B cell (primary cell): ENCODE results near the gene SMG9. TPM values are rescaled to one million over a fixed set of nuclear protein-coding genes. Genes with fewer than 3 reads are reported as not detected.
A peak's percentile ranks its signal among the peaks of the same experiment; 100 is the strongest.

Source experiments
- ATAC-seq: fragments of 200-7000 bp; cut with Tn5 transposase; one replicate; pipeline ENCODE4 v1.10.0; 2021; ENCODE audit warnings: low read depth, mild to moderate bottlenecking, moderate number of reproducible peaks, moderate library complexity
- CTCF ChIA-PET: fragments of 350-600 bp; sonication (Branson Sonifier 250); formaldehyde crosslinking; loops from one replicate; lab custom pipeline; 2021; ENCODE audit warnings: antibody characterized with exemption, inconsistent platforms; lab: Charles Lee
- POLR2A ChIA-PET: fragments of 350-600 bp; sonication (Branson Sonifier 250); formaldehyde crosslinking; loops from one replicate; lab custom pipeline; 2021; ENCODE audit warnings: antibody characterized with exemption; lab: Charles Lee
- DNase-seq: peaks from one replicate; pipeline ENCODE4 v3.0.0; 2013
- H2AFZ ChIP-seq: 2 replicates; pipeline ENCODE4 v1.6.1; 2012; ENCODE audit warnings: mild to moderate bottlenecking, low read depth, low read length; ENCODE audit not compliant: insufficient read depth, poor library complexity, severe bottlenecking
- H3K27ac ChIP-seq, 2 donors: 1 replicate in 1 of 2; 2 replicates in 1 of 2; pipeline ENCODE4 v1.5.1; 2012 to 2013; ENCODE audit warnings: low read length in 2 of 2, mild to moderate bottlenecking in 2 of 2, moderate library complexity in 1 of 2
- H3K27me3 ChIP-seq, 4 experiments: fragments of 200-600 bp in 1 of 4; sonication (generic) in 1 of 4; replicated peaks in 1 of 4; 1 replicate in 2 of 4; 2 replicates in 2 of 4; pipeline versions ENCODE4 v1.6.1 to v1.7.0; 2013 to 2016; ENCODE audit warnings: low read length in 3 of 4, mild to moderate bottlenecking in 2 of 4, mixed read lengths in 1 of 4, moderate library complexity in 1 of 4; ENCODE audit not compliant: insufficient read depth in 4 of 4, control insufficient read depth in 3 of 4; ENCODE audit errors: control extremely low read depth in 1 of 4
- H3K36me3 ChIP-seq, 2 experiments: replicated peaks in 1 of 2; 1 replicate in 1 of 2; 2 replicates in 1 of 2; pipeline versions ENCODE4 v1.6.1 to v1.7.1; 2013; ENCODE audit warnings: low read length in 1 of 2; ENCODE audit not compliant: insufficient read depth in 2 of 2, control insufficient read depth in 1 of 2; ENCODE audit errors: control extremely low read depth in 1 of 2, extremely low read depth in 1 of 2
- H3K4me1 ChIP-seq, 2 donors: fragments of 200-600 bp in 1 of 2; sonication (generic) in 1 of 2; 1 replicate in 1 of 2; 2 replicates in 1 of 2; pipeline versions ENCODE4 v1.5.1 to v1.6.1; 2013 to 2017; ENCODE audit warnings: low read length in 2 of 2; ENCODE audit not compliant: control insufficient read depth in 2 of 2, insufficient read depth in 2 of 2
- H3K4me2 ChIP-seq: replicated peaks from 2 replicates; pipeline ENCODE3; 2012; ENCODE audit warnings: mild to moderate bottlenecking, low read depth, low read length; ENCODE audit not compliant: poor library complexity, severe bottlenecking
- H3K4me3 ChIP-seq, 5 experiments: fragments of 200-600 bp in 1 of 5; sonication (generic) in 1 of 5; 1 replicate in 3 of 5; 2 replicates in 2 of 5; pipeline versions ENCODE4 v1.5.1 to v1.7.0; 2011 to 2016; ENCODE audit warnings: low read length in 4 of 5, mild to moderate bottlenecking in 4 of 5, low read depth in 2 of 5, control low read depth in 1 of 5, moderate library complexity in 1 of 5; ENCODE audit not compliant: insufficient read depth in 1 of 5; ENCODE audit errors: control extremely low read depth in 1 of 5, extremely low read depth in 1 of 5
- H3K79me2 ChIP-seq: fragments of 200-600 bp; sonication (generic); one replicate; pipeline ENCODE4 v1.6.0; 2016; ENCODE audit warnings: low read length; ENCODE audit not compliant: control insufficient read depth, insufficient read depth
- H3K9ac ChIP-seq: fragments of 200-600 bp; sonication (generic); 2 replicates; pipeline ENCODE4 v1.6.1; 2017; ENCODE audit warnings: mild to moderate bottlenecking, low read length, moderate library complexity
- H3K9me3 ChIP-seq, 3 donors: one replicate each; pipeline versions ENCODE4 v1.6.1 to v1.7.1; 2013; ENCODE audit warnings: low read length in 2 of 3; ENCODE audit not compliant: control insufficient read depth in 2 of 3, insufficient read depth in 1 of 3; ENCODE audit errors: control extremely low read depth in 1 of 3
- H4K20me1 ChIP-seq: 2 replicates; pipeline ENCODE4 v1.6.0; 2012; ENCODE audit warnings: mild to moderate bottlenecking, low read length; ENCODE audit not compliant: insufficient read depth, control insufficient read depth, poor library complexity, severe bottlenecking
- H3K27ac Mint-ChIP-seq: one replicate; pipeline ENCODE4 v1.8.0; 2021; ENCODE audit warnings: mixed read lengths
- H3K27me3 Mint-ChIP-seq: one replicate; pipeline ENCODE4 v1.8.0; 2021; ENCODE audit warnings: mixed read lengths
- H3K4me1 Mint-ChIP-seq: one replicate; pipeline ENCODE4 v1.8.0; 2021; ENCODE audit warnings: mixed read lengths
- H3K4me3 Mint-ChIP-seq: one replicate; pipeline ENCODE4 v1.8.0; 2021; ENCODE audit warnings: mixed read lengths
- H3K9me3 Mint-ChIP-seq: one replicate; pipeline ENCODE4 v1.8.0; 2022; ENCODE audit warnings: mixed read lengths; ENCODE audit not compliant: insufficient read depth
- EZH2 ChIP-seq: IDR thresholded peaks from 2 replicates; pipeline ENCODE4 v1.6.1; 2012; ENCODE audit warnings: borderline replicate concordance, low read depth, mild to moderate bottlenecking, moderate library complexity, low read length; ENCODE audit not compliant: insufficient read depth, poor library complexity, severe bottlenecking
- whole genome bisulfite sequencing: methylation state at CpG from one replicate; pipeline ENCODE4 v1.1.5; 2013; ENCODE audit warnings: missing lambda C conversion rate; ENCODE audit not compliant: insufficient coverage; 5-methylcytosine and 5-hydroxymethylcytosine counted together
- intact Hi-C: fragments of 100-400 bp; cut with micrococcal nuclease; formaldehyde crosslinking; loops from one replicate; pipeline ENCODE4 v1.10.0; 2022
- polyA plus RNA-seq: library from polyadenylated mRNA; depleted of rRNA; stranded (reverse); fragments of >200 nt; gene quantifications from 2 replicates; pipeline ENCODE4 v1.2.3, GENCODE V29; 2012
- total RNA-seq, 2 donors: library from RNA; stranded (reverse); fragments of 120-200 nt in 1 of 2; gene quantifications; 1 replicate in 1 of 2; 2 replicates in 1 of 2; pipeline versions ENCODE4 v1.2.3 to v1.2.4, GENCODE V29; 2013 to 2022
- TF ChIP-seq, protein P1 (sequence below): fragments of 200-600 bp; IDR thresholded peaks from one replicate; pipeline ENCODE4 v1.8.0; 2022; ENCODE audit warnings: antibody characterized with exemption, mild to moderate bottlenecking

The SMG9 gene
- total and polyA plus RNA-seq, 2 donors (not counting 1 experiment from before 2014, with no cell fraction given), result 33.9 to 87.5 TPM

DNA sequence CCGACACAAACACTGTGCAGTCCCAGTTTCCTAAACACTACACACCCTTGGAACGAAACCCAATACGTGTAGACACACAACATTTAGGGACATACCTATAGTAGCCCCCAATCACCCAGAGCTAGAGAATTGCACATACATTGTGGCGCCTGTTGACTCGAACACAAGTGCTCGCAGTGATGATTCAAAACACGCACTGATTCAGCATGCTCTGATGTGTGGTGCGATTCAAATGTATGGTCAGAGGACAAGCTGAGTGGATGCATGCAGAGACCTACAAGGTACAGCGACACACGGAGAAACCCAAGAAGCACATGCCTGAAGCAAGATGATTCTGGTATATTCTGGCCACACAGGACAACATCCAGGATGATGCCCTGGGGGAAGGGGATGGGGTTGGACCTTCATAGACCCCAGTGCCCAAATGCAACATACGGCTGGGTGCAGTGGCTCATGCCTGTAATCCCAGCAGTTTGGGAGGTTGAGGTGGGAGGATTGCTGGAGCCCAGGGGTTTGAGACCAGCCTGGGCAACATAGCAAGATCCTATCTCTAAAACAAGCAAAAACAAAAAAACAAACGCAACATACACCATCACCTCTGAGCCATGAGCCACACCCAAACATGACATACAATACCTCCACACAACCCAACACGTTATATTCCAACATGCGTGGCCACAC is 27.0 kb upstream of the SMG9 start:
- Mint-ChIP-seq H3K9me3 (no peaks in the 10 kb centered on the region), H3K27me3 (no peaks in the 10 kb centered on the region), H3K4me3 (peak overlapping the region; percentile 93), H3K27ac (peak overlapping the region; percentile 99), H3K4me1 (peaks cover 81% of the 10 kb centered on the region)
- ChIA-PET POLR2A (interaction anchor here (1.7 to 9.3 kb wide), 3 partner anchors 15 to 29 kb away, joined by 11 to 89 read pairs (median 75); partner anchors contain the start of gene SMG9), CTCF (interaction anchor here (0.5 to 11.3 kb wide), 5 partner anchors 18 to 37 kb away, joined by 3 to 237 read pairs (median 4); partner anchors contain the start of gene SMG9)
- H3K4me2 ChIP-seq, result peak overlapping the region; percentile 85
- H3K4me3 ChIP-seq, result peak overlapping the region in 4 of 5 experiments; percentile 65 to 74 (median 66)
- WGBS, result 79% methylated on average over 13 of the region's 14 CpGs
- H3K27me3 ChIP-seq, result no peaks in the 10 kb centered on the region
- no peak for TF ChIP-seq EZH2
- TF ChIP-seq, protein P1, sequence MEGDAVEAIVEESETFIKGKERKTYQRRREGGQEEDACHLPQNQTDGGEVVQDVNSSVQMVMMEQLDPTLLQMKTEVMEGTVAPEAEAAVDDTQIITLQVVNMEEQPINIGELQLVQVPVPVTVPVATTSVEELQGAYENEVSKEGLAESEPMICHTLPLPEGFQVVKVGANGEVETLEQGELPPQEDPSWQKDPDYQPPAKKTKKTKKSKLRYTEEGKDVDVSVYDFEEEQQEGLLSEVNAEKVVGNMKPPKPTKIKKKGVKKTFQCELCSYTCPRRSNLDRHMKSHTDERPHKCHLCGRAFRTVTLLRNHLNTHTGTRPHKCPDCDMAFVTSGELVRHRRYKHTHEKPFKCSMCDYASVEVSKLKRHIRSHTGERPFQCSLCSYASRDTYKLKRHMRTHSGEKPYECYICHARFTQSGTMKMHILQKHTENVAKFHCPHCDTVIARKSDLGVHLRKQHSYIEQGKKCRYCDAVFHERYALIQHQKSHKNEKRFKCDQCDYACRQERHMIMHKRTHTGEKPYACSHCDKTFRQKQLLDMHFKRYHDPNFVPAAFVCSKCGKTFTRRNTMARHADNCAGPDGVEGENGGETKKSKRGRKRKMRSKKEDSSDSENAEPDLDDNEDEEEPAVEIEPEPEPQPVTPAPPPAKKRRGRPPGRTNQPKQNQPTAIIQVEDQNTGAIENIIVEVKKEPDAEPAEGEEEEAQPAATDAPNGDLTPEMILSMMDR, result no peak
- intact Hi-C loops, result loop anchor here (1.0 to 10.0 kb wide), 3 partner anchors 16 to 337 kb away; partner anchors contain the start of genes PINLYP and XRCC1
- peaks cover 66 to 85% of the 10 kb centered on the region in 2 donors for H3K4me1 ChIP-seq
- peak overlapping the region; percentile 78 for H3K9ac ChIP-seq
- H2AFZ ChIP-seq, result no peak overlapping the region
- no peaks in the 10 kb centered on the region for H3K9me3 ChIP-seq
- H3K79me2 ChIP-seq, result peaks cover 47% of the 10 kb centered on the region
- no peaks in the 10 kb centered on the region for H3K36me3 ChIP-seq
- peak overlapping the region; percentile 73 to 85 for H3K27ac ChIP-seq
- peaks cover 10% of the 10 kb centered on the region for H4K20me1 ChIP-seq
- DNase-seq (peak; percentile 22), ATAC-seq (no peak)
